ENCODE results near the gene CRIP1.

GRCh38 chr14:105442125-105442524 lies 44.6 kb upstream of the CRIP1 start:
- no peak for TF ChIP-seq CTCF (IDR thresholded peaks at IDR 0.05)
- no peak for TF ChIP-seq USF2 (IDR thresholded peaks at IDR 0.05)
